Aorta (tissue), 5 donors: ENCODE results near the gene SHANK1. TPM values are rescaled to one million over a fixed set of nuclear protein-coding genes. Genes with fewer than 3 reads are reported as not detected.
"Not testable (repeated sequence)": the region's sequence is repeated elsewhere in the genome, so short reads cannot be mapped to it uniquely, and the experiment has no call there.

Experiments
- ATAC-seq: fragments of 200-7000 bp; cut with Tn5 transposase; one replicate; pipeline ENCODE4 v1.9.1; 2022; ENCODE audit warnings: moderate library complexity; ENCODE audit not compliant: low FRiP score
- DNase-seq, 2 donors: peaks; one replicate each; pipeline ENCODE4 v3.0.0-alpha.2; 2020
- H3K27ac ChIP-seq, 2 donors: one replicate each; pipeline ENCODE4 v1.5.1; 2013; ENCODE audit warnings: low read length in 2 of 2, mild to moderate bottlenecking in 2 of 2, moderate library complexity in 2 of 2, control low read depth in 1 of 2, inconsistent platforms in 1 of 2, low read depth in 1 of 2
- H3K27me3 ChIP-seq, 2 donors: one replicate each; pipeline ENCODE4 v1.6.1; 2013; ENCODE audit warnings: control low read depth in 1 of 2, low read length in 1 of 2, mild to moderate bottlenecking in 1 of 2, moderate library complexity in 1 of 2; ENCODE audit not compliant: insufficient read depth in 2 of 2, control insufficient read depth in 1 of 2
- H3K36me3 ChIP-seq, 2 donors: one replicate each; pipeline ENCODE4 v1.6.1; 2013; ENCODE audit warnings: control low read depth in 1 of 2, low read length in 1 of 2, mild to moderate bottlenecking in 1 of 2; ENCODE audit not compliant: insufficient read depth in 2 of 2, control insufficient read depth in 1 of 2
- H3K4me1 ChIP-seq, 2 donors: one replicate each; pipeline ENCODE4 v1.6.1; 2013; ENCODE audit warnings: low read length in 2 of 2, control low read depth in 1 of 2, mild to moderate bottlenecking in 1 of 2, moderate library complexity in 1 of 2; ENCODE audit not compliant: insufficient read depth in 2 of 2, control insufficient read depth in 1 of 2
- H3K4me3 ChIP-seq, 2 donors: one replicate each; pipeline ENCODE4 v1.5.1; 2013; ENCODE audit warnings: low read length in 2 of 2, control low read depth in 1 of 2, mild to moderate bottlenecking in 1 of 2
- H3K9me3 ChIP-seq: one replicate; pipeline ENCODE4 v1.6.1; 2013; ENCODE audit warnings: mild to moderate bottlenecking, low read length; ENCODE audit not compliant: control insufficient read depth
- WGBS, 2 donors: extraction: QIAGEN DNeasy Blood & Tissue Kit; methylation state at CpG; one replicate each; pipeline ENCODE4 v1.1.7; 2013; 5-methylcytosine and 5-hydroxymethylcytosine counted together
- intact Hi-C, 2 donors: fragments of 100-400 bp; cut with DNase I; formaldehyde crosslinking; loops; one replicate each; pipeline versions ENCODE4 v1.14.2 to v1.15.0; 2022
- polyA plus RNA-seq, 2 donors: library from polyadenylated mRNA; stranded (reverse); fragments of 200-250 nt; gene quantifications; one replicate each; pipeline ENCODE4 v1.2.3, GENCODE V29; 2013
- total RNA-seq, 2 donors: library from RNA; stranded (reverse); fragmentation: NEBNext Ultra II Directional; extraction: Animal tissue kit (Norgen Biotek cat#: 25700); gene quantifications; one replicate each; pipeline ENCODE4 v1.2.1, GENCODE V29; 2021
- donor health status: healthy with polysubstance abuse.
- donor health status: Bipolar disorder and iron deficiency.
- donor health status: DM: no; HTN: no; CAD: no.
- donor health status: DM: no; HTN: no; CAD: no.
- donor health status: DM: yes; HTN: yes; CAD: no.

The SHANK1 gene
- total and polyA plus RNA-seq, 4 donors: 0.38 to 1.8 (median 0.94) TPM

- ATAC-seq (no peak), DNase-seq (peak in 1 of 2 donors; percentile 75)
- Histone ChIP-seq H3K4me3 (no peak overlapping the region), H3K27ac (no peak overlapping the region), H3K36me3 (no peaks in the 10 kb centered on the region), H3K9me3 (peaks cover 1% of the 10 kb centered on the region), H3K4me1 (no peaks in the 10 kb centered on the region), H3K27me3 (no peaks in the 10 kb centered on the region)
- intact Hi-C loops: no loop called here
- 80 to 81% methylated on average over 20 of the region's 20 CpGs for WGBS, 2 donors
Measured at GRCh38 chr19:50629194-50629593, 90.4 kb downstream of the SHANK1 start.

DNA sequence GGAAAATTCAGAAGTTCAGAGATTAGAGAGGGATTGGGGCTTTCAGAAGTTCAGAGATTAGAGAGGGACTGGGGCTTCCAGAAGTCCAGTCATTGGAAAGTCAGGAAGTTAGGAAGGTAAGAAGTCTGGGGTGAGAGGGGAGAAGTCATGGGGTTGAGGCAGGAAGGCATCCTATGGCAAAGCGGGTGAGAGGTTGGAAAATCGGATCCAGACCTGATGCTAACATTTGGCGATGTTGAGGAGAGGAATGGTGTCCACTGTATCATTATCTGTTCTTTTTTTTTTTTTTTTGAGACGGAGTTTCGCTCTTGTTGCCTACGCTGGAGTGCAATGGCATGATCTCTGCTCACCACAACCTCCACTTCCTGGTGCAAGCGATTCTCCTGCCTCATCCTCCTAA lies 91.1 kb downstream of the SHANK1 start:
- H3K9me3 ChIP-seq: no peaks in the 10 kb centered on the region
- DNase-seq (no peak), ATAC-seq (no peak)
- H3K4me3 ChIP-seq: no peak overlapping the region
- H3K27ac ChIP-seq: no peak overlapping the region
- intact Hi-C loops: no loop called here
- WGBS, 2 donors: 87 to 89% methylated on average over 7 of the region's 7 CpGs
- no peaks in the 10 kb centered on the region for H3K4me1 ChIP-seq
- no peaks in the 10 kb centered on the region for H3K27me3 ChIP-seq
- no peaks in the 10 kb centered on the region for H3K36me3 ChIP-seq

- intact Hi-C loops: no loop called here
- no peak overlapping the region for H3K27ac ChIP-seq
- DNase-seq (no peak), ATAC-seq (no peak)
- H3K27me3 ChIP-seq: no peaks in the 10 kb centered on the region
- no peaks in the 10 kb centered on the region for H3K4me1 ChIP-seq
- WGBS, 2 donors: 79 to 85% methylated on average over 5 of the region's 5 CpGs
- no peaks in the 10 kb centered on the region for H3K36me3 ChIP-seq
- H3K9me3 ChIP-seq: no peaks in the 10 kb centered on the region
- no peak overlapping the region for H3K4me3 ChIP-seq
Measured at GRCh38 chr19:50628146-50628545, 91.5 kb downstream of the SHANK1 start.

GRCh38 chr19:50626795-50627194 lies 92.8 kb downstream of the SHANK1 start:
- no peaks in the 10 kb centered on the region for H3K36me3 ChIP-seq
- intact Hi-C loops: no loop called here
- H3K27ac ChIP-seq: no peak overlapping the region
- no peaks in the 10 kb centered on the region for H3K27me3 ChIP-seq
- ATAC-seq (no peak), DNase-seq (no peak)
- no peaks in the 10 kb centered on the region for H3K9me3 ChIP-seq
- no peak overlapping the region for H3K4me3 ChIP-seq
- no peaks in the 10 kb centered on the region for H3K4me1 ChIP-seq
- 61 to 67% methylated on average over 4 of the region's 4 CpGs for WGBS, 2 donors

GRCh38 chr19:50626011-50626410 lies 93.6 kb downstream of the SHANK1 start:
- no peaks in the 10 kb centered on the region for H3K4me1 ChIP-seq
- no peak overlapping the region for H3K4me3 ChIP-seq
- WGBS, 2 donors: 58 to 62% methylated on average over 4 of the region's 4 CpGs
- ATAC-seq (no peak), DNase-seq (no peak)
- H3K27me3 ChIP-seq: no peaks in the 10 kb centered on the region
- no peaks in the 10 kb centered on the region for H3K9me3 ChIP-seq
- intact Hi-C loops: no loop called here
- H3K27ac ChIP-seq: no peak overlapping the region
- H3K36me3 ChIP-seq: no peaks in the 10 kb centered on the region

DNA sequence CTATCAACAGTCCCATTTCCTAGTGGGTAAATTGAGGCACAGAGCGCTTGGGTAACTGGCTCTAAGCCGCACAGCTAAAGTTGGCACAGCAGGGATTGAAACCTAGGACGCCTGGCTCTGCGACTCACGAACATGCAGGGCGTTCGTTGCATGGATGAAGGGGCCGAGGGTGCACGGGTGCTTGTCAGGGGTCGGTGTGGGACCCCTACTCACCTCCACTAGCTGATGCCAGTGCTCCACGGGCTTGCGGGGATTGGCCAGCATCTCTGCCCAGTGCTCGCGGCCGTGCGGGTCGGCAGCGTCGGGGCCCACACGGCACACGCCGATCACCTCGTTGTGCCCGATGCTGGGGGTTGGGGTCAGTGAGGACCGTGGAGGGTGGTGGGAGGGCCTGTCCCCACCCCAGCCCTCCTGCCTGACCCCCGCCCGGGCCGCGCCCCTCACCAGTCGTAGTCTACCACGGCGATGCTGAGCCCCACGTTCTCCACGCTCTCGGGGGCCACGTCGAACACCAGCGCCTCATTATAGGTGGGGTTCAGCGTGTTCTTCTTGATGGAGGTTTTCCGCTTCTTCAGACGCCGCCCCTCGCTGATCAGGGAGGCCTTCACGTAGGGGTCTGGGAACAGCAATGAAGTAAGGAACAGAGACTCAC lies 94.5 kb downstream of the SHANK1 start:
- no peak for DNase-seq
- Histone ChIP-seq H3K36me3 (no peaks in the 10 kb centered on the region), H3K27me3 (no peaks in the 10 kb centered on the region), H3K4me3 (no peak overlapping the region), H3K27ac (no peak overlapping the region), H3K4me1 (no peaks in the 10 kb centered on the region), H3K9me3 (no peaks in the 10 kb centered on the region)
- 93% methylated on average over 44 of the region's 44 CpGs for WGBS, 2 donors
- ATAC-seq: no peak
- intact Hi-C loops: no loop called here

- H3K4me3 ChIP-seq, intact Hi-C loops: not testable (repeated sequence)
- 72 to 83% methylated on average over 4 to 5 of the region's 5 CpGs for WGBS, 2 donors
Measured at GRCh38 chr19:50620394-50620906, 99.2 kb downstream of the SHANK1 start.

DNA sequence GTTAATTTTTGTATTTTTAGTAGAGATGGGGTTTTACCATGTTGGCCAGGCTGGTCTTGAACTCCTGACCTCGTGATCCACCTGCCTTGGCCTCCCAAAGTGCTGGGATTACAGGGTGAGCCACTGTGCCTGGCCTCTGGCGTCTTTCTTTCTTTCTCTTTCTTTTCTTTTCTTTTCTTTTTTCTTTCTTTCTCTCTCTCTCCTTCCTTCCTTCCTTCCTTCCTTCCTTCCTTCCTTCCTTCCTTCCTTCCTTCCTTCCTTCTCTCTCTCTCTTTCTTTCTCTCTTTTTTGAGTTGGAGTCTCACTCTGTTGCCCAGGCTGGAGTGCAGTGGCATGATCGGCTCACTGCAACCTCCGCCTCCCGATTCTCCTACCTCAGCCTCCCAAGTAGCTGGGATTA lies 100.4 kb downstream of the SHANK1 start:
- ATAC-seq, H3K27me3 ChIP-seq, H3K4me3 ChIP-seq, DNase-seq, H3K4me1 ChIP-seq, intact Hi-C loops, H3K9me3 ChIP-seq, H3K36me3 ChIP-seq, H3K27ac ChIP-seq: not testable (repeated sequence)
- WGBS, 2 donors: 85 to 86% methylated on average over 5 of the region's 5 CpGs

More at GRCh38 chr19:50620394-50620906, 99.2 kb downstream of the SHANK1 start:
- not testable (repeated sequence) for H3K27ac ChIP-seq, H3K36me3 ChIP-seq, DNase-seq, H3K27me3 ChIP-seq, H3K4me1 ChIP-seq, ATAC-seq, H3K9me3 ChIP-seq

DNA sequence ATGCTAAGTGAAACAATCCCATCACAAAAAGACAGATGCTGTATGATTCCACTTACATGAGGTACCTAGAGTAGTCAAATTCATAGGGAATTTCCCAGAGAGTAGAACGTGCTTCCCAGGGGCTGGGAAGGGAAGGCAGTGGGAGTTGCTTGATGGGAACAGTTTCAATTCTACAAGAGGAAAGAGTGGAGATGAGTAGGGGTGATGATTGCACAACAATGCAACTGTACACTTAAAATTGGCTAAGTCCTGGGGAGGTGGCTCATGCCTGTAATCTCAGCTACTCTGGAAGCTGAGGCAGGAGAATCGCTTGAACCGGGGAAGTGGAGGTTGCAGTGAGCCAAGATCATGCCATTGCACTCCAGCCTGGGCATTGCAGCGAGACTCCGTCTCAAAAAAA lies 101.2 kb downstream of the SHANK1 start:
- WGBS, 2 donors: 75 to 77% methylated on average over 4 of the region's 5 CpGs
- H3K27ac ChIP-seq, H3K36me3 ChIP-seq, H3K4me3 ChIP-seq, H3K4me1 ChIP-seq, H3K9me3 ChIP-seq, ATAC-seq, DNase-seq, H3K27me3 ChIP-seq, intact Hi-C loops: not testable (repeated sequence)
